KMS-11 (cell line): ENCODE results near the gene PLAGL2.

Experiments used
- H2AFZ ChIP-seq: fragments of 200-600 bp; sonication (generic); 2 replicates; pipeline ENCODE4 v1.6.1; 2016; ENCODE audit warnings: antibody characterized with exemption, mixed run types, low read depth
- H3K27ac ChIP-seq: fragments of 200-600 bp; sonication (generic); 2 replicates; pipeline ENCODE4 v1.6.1; 2016; ENCODE audit warnings: mild to moderate bottlenecking, mixed run types
- H3K27me3 ChIP-seq: fragments of 200-600 bp; sonication (generic); 2 replicates; pipeline ENCODE4 v1.6.1; 2017; ENCODE audit warnings: mild to moderate bottlenecking, low read depth, mixed run types, moderate library complexity; ENCODE audit not compliant: insufficient read depth
- H3K36me3 ChIP-seq: fragments of 200-600 bp; sonication (generic); 2 replicates; pipeline ENCODE4 v1.6.1; 2017; ENCODE audit warnings: mild to moderate bottlenecking, mixed run types; ENCODE audit not compliant: insufficient read depth
- H3K4me1 ChIP-seq: fragments of 200-600 bp; sonication (generic); 2 replicates; pipeline ENCODE4 v1.6.1; 2016; ENCODE audit warnings: mild to moderate bottlenecking, low read depth, mixed run types; ENCODE audit not compliant: poor library complexity, severe bottlenecking
- H3K4me2 ChIP-seq: fragments of 200-600 bp; sonication (generic); 2 replicates; pipeline ENCODE4 v1.7.0; 2016; ENCODE audit warnings: mild to moderate bottlenecking, mixed run types
- H3K4me3 ChIP-seq: fragments of 200-600 bp; sonication (generic); IDR thresholded peaks from 2 replicates; pipeline ENCODE4 v1.6.1; 2017; ENCODE audit warnings: low read depth, low read length, mixed read lengths; ENCODE audit not compliant: insufficient read depth
- H3K79me2 ChIP-seq: fragments of 200-600 bp; sonication (generic); 2 replicates; pipeline ENCODE4 v1.6.1; 2016; ENCODE audit warnings: low read depth, mixed run types; ENCODE audit not compliant: insufficient read depth
- H3K9ac ChIP-seq: fragments of 200-600 bp; sonication (generic); 2 replicates; pipeline ENCODE4 v1.6.1; 2016; ENCODE audit warnings: mild to moderate bottlenecking, mixed run types
- H4K20me1 ChIP-seq: fragments of 200-600 bp; sonication (generic); 2 replicates; pipeline ENCODE4 v1.6.1; 2016; ENCODE audit warnings: mild to moderate bottlenecking, mixed run types; ENCODE audit not compliant: insufficient read depth
- CTCF ChIP-seq: fragments of 200-600 bp; sonication (generic); conservative IDR thresholded peaks from 2 replicates; pipeline ENCODE4 v1.6.1; 2017; ENCODE audit warnings: low read depth, mild to moderate bottlenecking, antibody characterized with exemption, low read length, moderate library complexity, mixed read lengths

PLAGL2 gene

GRCh38 chr20:32164984-32165735 is 42.4 kb downstream of the PLAGL2 start:
- Histone ChIP-seq H3K27me3 (no peaks in the 10 kb centered on the region), H3K79me2 (no peaks in the 10 kb centered on the region), H3K9ac (no peak overlapping the region), H3K36me3 (peaks cover 4% of the 10 kb centered on the region; the same call in 1 of the 2 replicates), H2AFZ (no peak overlapping the region), H4K20me1 (no peaks in the 10 kb centered on the region), H3K4me2 (no peak overlapping the region), H3K4me3 (no peak overlapping the region), H3K4me1 (no peaks in the 10 kb centered on the region), H3K27ac (no peak overlapping the region)
- no peak for TF ChIP-seq CTCF

- no peak overlapping the region for H3K4me2 ChIP-seq
- H2AFZ ChIP-seq = no peak overlapping the region
- H3K79me2 ChIP-seq = no peaks in the 10 kb centered on the region
- no peak overlapping the region for H3K4me3 ChIP-seq
- peaks cover 4% of the 10 kb centered on the region; the same call in 1 of the 2 replicates for H3K36me3 ChIP-seq
- no peak for TF ChIP-seq CTCF
- no peaks in the 10 kb centered on the region for H3K4me1 ChIP-seq
- no peak overlapping the region for H3K9ac ChIP-seq
- H4K20me1 ChIP-seq = no peaks in the 10 kb centered on the region
- H3K27me3 ChIP-seq = no peaks in the 10 kb centered on the region
- no peak overlapping the region for H3K27ac ChIP-seq
Observed at GRCh38 chr20:32163951-32164350, 43.6 kb downstream of the PLAGL2 start.

- no peak overlapping the region for H3K4me3 ChIP-seq
- TF ChIP-seq CTCF = no peak
- H3K27me3 ChIP-seq = no peaks in the 10 kb centered on the region
- H3K36me3 ChIP-seq = peaks cover 4% of the 10 kb centered on the region; the same call in 1 of the 2 replicates
- no peak overlapping the region for H2AFZ ChIP-seq
- no peak overlapping the region for H3K9ac ChIP-seq
- H3K4me1 ChIP-seq = no peaks in the 10 kb centered on the region
- no peaks in the 10 kb centered on the region for H4K20me1 ChIP-seq
- H3K79me2 ChIP-seq = no peaks in the 10 kb centered on the region
- no peak overlapping the region for H3K4me2 ChIP-seq
- no peak overlapping the region for H3K27ac ChIP-seq
Observed at GRCh38 chr20:32162351-32162750, 45.2 kb downstream of the PLAGL2 start.

- Histone ChIP-seq H3K27ac (no peak overlapping the region), H3K4me1 (no peaks in the 10 kb centered on the region), H2AFZ (no peak overlapping the region), H3K79me2 (no peaks in the 10 kb centered on the region), H3K36me3 (0 out of 2 replicates have a peak, but pooled peaks cover 4% of the 10 kb centered on the region), H3K4me3 (no peak overlapping the region), H3K4me2 (no peak overlapping the region), H4K20me1 (no peaks in the 10 kb centered on the region), H3K9ac (no peak overlapping the region), H3K27me3 (no peaks in the 10 kb centered on the region)
- TF ChIP-seq CTCF = no peak
Observed at GRCh38 chr20:32160341-32160740, 47.2 kb downstream of the PLAGL2 start.
